Parathyroid adenoma (tissue), 2 donors: Measurements from ENCODE around the gene STARD8.
"Not testable (repeated sequence)": the region's sequence is repeated elsewhere in the genome, so short reads cannot be mapped to it uniquely, and the experiment has no call there.

ENCODE experiments used
- H2AFZ ChIP-seq: fragments of 300-600 bp; sonication (generic); one replicate; pipeline ENCODE4 v1.7.0; 2017; ENCODE audit warnings: antibody characterized with exemption, mild to moderate bottlenecking
- H3K27ac ChIP-seq: fragments of 300-600 bp; sonication (generic); one replicate; pipeline ENCODE4 v1.7.0; 2017
- H3K27me3 ChIP-seq: fragments of 300-600 bp; sonication (generic); one replicate; pipeline ENCODE4 v1.7.0; 2017; ENCODE audit warnings: low read length; ENCODE audit not compliant: control insufficient read depth, insufficient read depth
- H3K36me3 ChIP-seq: fragments of 300-600 bp; sonication (generic); one replicate; pipeline ENCODE4 v1.7.0; 2017; ENCODE audit warnings: low read length; ENCODE audit not compliant: control insufficient read depth, insufficient read depth
- H3K4me1 ChIP-seq: fragments of 300-600 bp; sonication (generic); one replicate; pipeline ENCODE4 v1.7.0; 2017; ENCODE audit warnings: control low read depth
- H3K4me2 ChIP-seq: fragments of 300-600 bp; sonication (generic); one replicate; pipeline ENCODE4 v1.7.0; 2017; ENCODE audit warnings: low read length
- H3K4me3 ChIP-seq: fragments of 300-600 bp; sonication (generic); one replicate; pipeline ENCODE4 v1.7.0; 2017; ENCODE audit warnings: low read depth, low read length
- H3K79me2 ChIP-seq: fragments of 300-600 bp; sonication (generic); one replicate; pipeline ENCODE4 v1.7.0; 2017; ENCODE audit warnings: control low read depth
- H3K9ac ChIP-seq: fragments of 300-600 bp; sonication (generic); one replicate; pipeline ENCODE4 v1.7.0; 2017; ENCODE audit warnings: mild to moderate bottlenecking
- H3K9me3 ChIP-seq: fragments of 300-600 bp; sonication (generic); one replicate; pipeline ENCODE4 v1.7.0; 2017; ENCODE audit warnings: low read length; ENCODE audit not compliant: control insufficient read depth
- TF ChIP-seq, protein P1 (sequence below): fragments of 300-600 bp; sonication (generic); IDR thresholded peaks from one replicate; pipeline ENCODE4 v1.7.0; 2017; ENCODE audit warnings: antibody characterized with exemption, mild to moderate bottlenecking
- donor health status: primary hyperparathyroidism.

STARD8 gene

DNA sequence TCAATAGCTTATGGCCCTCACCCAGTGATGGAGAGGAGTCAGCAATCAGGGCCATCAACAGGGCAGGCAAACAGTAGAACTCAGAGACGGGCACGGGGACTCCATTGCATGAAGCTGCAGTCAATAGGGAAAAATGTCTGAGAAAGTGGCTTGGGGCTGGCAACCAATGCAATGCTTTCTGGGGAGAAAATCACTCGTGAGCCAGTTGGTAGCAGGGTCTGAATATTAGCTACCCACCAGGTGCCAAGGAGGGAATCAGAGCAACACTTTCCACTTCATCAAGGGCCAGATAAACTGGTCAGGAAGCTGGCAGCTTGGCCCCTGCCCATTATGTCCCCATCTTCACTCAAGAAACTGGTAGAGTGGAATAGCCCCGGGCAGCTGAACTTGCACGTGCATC, 80.7 kb downstream of the STARD8 start:
- Histone ChIP-seq H3K9me3 (no peaks in the 10 kb centered on the region), H3K27ac (no peak overlapping the region)

DNA sequence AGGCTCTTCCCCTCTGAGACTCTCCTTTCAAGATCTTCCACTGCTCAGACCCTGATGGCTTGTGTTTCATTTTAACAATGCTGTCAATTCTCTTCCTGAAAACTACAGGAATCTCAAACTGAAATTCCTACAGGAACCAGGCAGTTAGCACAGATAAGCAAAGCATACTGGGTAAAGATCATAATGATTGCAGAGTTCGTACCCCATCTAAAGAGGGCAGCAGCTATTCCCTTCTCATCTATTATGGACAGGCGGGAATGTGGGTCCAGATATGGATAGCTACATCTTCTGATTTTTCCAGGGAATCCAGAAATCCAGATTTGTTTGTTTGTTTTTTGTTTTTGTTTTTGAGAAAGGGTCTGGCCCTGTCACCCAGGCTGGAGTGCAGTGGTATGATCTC, 83.8 kb downstream of the STARD8 start:
- Histone ChIP-seq H3K79me2 (no peaks in the 10 kb centered on the region), H3K9ac (no peak overlapping the region), H3K4me1 (no peaks in the 10 kb centered on the region), H3K27ac (no peak overlapping the region), H3K9me3 (no peaks in the 10 kb centered on the region), H2AFZ (no peak overlapping the region), H3K4me3 (no peak overlapping the region), H3K27me3 (no peaks in the 10 kb centered on the region), H3K36me3 (no peaks in the 10 kb centered on the region), H3K4me2 (no peak overlapping the region)
- TF ChIP-seq, protein P1, sequence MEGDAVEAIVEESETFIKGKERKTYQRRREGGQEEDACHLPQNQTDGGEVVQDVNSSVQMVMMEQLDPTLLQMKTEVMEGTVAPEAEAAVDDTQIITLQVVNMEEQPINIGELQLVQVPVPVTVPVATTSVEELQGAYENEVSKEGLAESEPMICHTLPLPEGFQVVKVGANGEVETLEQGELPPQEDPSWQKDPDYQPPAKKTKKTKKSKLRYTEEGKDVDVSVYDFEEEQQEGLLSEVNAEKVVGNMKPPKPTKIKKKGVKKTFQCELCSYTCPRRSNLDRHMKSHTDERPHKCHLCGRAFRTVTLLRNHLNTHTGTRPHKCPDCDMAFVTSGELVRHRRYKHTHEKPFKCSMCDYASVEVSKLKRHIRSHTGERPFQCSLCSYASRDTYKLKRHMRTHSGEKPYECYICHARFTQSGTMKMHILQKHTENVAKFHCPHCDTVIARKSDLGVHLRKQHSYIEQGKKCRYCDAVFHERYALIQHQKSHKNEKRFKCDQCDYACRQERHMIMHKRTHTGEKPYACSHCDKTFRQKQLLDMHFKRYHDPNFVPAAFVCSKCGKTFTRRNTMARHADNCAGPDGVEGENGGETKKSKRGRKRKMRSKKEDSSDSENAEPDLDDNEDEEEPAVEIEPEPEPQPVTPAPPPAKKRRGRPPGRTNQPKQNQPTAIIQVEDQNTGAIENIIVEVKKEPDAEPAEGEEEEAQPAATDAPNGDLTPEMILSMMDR: no peak

More for the DNA sequence above, 80.7 kb downstream of the STARD8 start:
- H3K27me3 ChIP-seq: no peaks in the 10 kb centered on the region
- no peak overlapping the region for H2AFZ ChIP-seq
- H3K4me2 ChIP-seq: no peak overlapping the region
- TF ChIP-seq, protein P1: no peak
- no peaks in the 10 kb centered on the region for H3K36me3 ChIP-seq
- H3K9ac ChIP-seq: no peak overlapping the region
- no peaks in the 10 kb centered on the region for H3K4me1 ChIP-seq
- H3K79me2 ChIP-seq: no peaks in the 10 kb centered on the region
- no peak overlapping the region for H3K4me3 ChIP-seq

DNA sequence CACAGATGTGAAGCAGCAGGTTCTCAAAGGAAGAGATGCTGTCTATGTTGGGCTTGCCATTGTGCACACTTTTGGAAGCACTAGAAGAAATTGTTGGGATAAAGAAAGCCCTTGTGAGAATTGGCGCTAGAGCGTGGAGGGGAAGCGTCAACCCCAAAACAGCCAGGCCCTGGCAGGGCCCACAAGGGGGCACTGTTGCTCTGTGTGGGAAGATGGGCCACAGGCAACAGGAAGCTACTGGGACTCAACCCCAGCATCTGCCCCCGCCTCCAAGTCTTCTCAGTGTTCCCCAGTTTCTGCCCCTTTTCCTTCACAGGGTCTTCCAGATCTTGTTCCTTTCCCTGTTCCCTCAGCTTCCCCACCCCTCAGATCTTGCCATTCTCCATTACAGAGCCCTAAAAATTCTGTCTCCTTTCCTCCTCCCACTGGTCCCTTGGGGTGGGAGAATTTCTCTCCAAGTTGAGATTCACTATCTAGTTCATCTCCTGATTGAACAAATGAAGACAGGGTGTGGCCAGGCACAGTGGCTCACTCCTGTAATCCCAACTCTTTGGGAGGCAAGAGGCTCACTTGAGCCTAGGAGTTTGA, 85.5 kb downstream of the STARD8 start:
- Histone ChIP-seq H3K27me3 (no peaks in the 10 kb centered on the region), H3K4me1 (no peaks in the 10 kb centered on the region), H3K36me3 (no peaks in the 10 kb centered on the region), H3K4me3 (no peak overlapping the region), H3K27ac (no peak overlapping the region), H3K9me3 (no peaks in the 10 kb centered on the region), H2AFZ (no peak overlapping the region), H3K9ac (no peak overlapping the region), H3K79me2 (no peaks in the 10 kb centered on the region), H3K4me2 (no peak overlapping the region)
- TF ChIP-seq, protein P1: peak; percentile 69

- H3K4me2 ChIP-seq: no peak overlapping the region
Measured at GRCh38 chrX:68735266-68735665, 87.8 kb downstream of the STARD8 start.

DNA sequence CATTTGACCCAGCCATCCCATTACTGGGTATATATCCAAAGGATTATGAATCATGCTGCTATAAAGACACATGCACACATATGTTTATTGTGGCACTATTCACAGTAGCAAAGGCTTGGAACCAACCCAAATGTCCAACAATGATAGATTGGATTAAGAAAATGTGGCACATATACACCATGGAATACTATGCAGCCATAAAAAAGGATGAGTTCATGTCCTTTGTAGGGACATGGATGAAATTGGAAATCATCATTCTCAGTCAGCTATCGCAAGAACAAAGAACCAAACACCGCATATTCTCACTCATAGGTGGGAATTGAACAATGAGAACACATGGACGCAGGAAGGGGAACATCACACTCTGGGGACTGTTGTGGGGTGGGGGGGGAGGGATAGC, 94.4 kb downstream of the STARD8 start:
- not testable (repeated sequence) for H3K9ac ChIP-seq, H3K4me3 ChIP-seq, H3K4me1 ChIP-seq, H3K4me2 ChIP-seq, H3K79me2 ChIP-seq, H3K9me3 ChIP-seq, H3K36me3 ChIP-seq, H3K27me3 ChIP-seq, H3K27ac ChIP-seq, H2AFZ ChIP-seq

More at GRCh38 chrX:68735266-68735665, 87.8 kb downstream of the STARD8 start:
- no peak overlapping the region for H2AFZ ChIP-seq
- no peaks in the 10 kb centered on the region for H3K79me2 ChIP-seq
- no peak overlapping the region for H3K27ac ChIP-seq
- H3K36me3 ChIP-seq: no peaks in the 10 kb centered on the region
- H3K4me3 ChIP-seq: no peak overlapping the region
- TF ChIP-seq, protein P1: no peak
- no peaks in the 10 kb centered on the region for H3K9me3 ChIP-seq
- no peaks in the 10 kb centered on the region for H3K27me3 ChIP-seq
- H3K4me1 ChIP-seq: no peaks in the 10 kb centered on the region
- no peak overlapping the region for H3K9ac ChIP-seq
